ENCODE data around the gene ARAP2.
A peak's percentile ranks its signal among the peaks of the same experiment; 100 is the strongest.

The ARAP2 gene

GRCh38 chr4:36041340-36041739 is 203.0 kb downstream of the ARAP2 start:
- H3K36me3 ChIP-seq (replicated peaks; ENCODE audit: low read depth, low read length): peaks cover 13% of the 10 kb centered on the region
- no peak overlapping the region for H3K9ac ChIP-seq (ENCODE audit: low read length)
- no peaks in the 10 kb centered on the region for H3K9me3 ChIP-seq (ENCODE audit: insufficient read depth, low read length)
- H2AFZ ChIP-seq (ENCODE audit: low read depth, low read length): no peak overlapping the region
- H3K4me2 ChIP-seq (ENCODE audit: low read length): no peak overlapping the region
- no peak overlapping the region for H3K27ac ChIP-seq (ENCODE audit: low read length)
- no peaks in the 10 kb centered on the region for H3K27me3 ChIP-seq (ENCODE audit: low read depth, low read length)
- TF ChIP-seq, protein P1, sequence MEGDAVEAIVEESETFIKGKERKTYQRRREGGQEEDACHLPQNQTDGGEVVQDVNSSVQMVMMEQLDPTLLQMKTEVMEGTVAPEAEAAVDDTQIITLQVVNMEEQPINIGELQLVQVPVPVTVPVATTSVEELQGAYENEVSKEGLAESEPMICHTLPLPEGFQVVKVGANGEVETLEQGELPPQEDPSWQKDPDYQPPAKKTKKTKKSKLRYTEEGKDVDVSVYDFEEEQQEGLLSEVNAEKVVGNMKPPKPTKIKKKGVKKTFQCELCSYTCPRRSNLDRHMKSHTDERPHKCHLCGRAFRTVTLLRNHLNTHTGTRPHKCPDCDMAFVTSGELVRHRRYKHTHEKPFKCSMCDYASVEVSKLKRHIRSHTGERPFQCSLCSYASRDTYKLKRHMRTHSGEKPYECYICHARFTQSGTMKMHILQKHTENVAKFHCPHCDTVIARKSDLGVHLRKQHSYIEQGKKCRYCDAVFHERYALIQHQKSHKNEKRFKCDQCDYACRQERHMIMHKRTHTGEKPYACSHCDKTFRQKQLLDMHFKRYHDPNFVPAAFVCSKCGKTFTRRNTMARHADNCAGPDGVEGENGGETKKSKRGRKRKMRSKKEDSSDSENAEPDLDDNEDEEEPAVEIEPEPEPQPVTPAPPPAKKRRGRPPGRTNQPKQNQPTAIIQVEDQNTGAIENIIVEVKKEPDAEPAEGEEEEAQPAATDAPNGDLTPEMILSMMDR (IDR thresholded peaks at IDR 0.05; ENCODE audit: low read depth, low read length): no peak
- TF ChIP-seq EZH2phosphoT487 (IDR thresholded peaks at IDR 0.05; ENCODE audit: low read depth): no peak
- peaks cover 22% of the 10 kb centered on the region for H3K4me1 ChIP-seq (ENCODE audit: low read length)
- H4K20me1 ChIP-seq (ENCODE audit: insufficient read depth, low read length): no peaks in the 10 kb centered on the region
- H3K4me3 ChIP-seq (ENCODE audit: low read length): no peak overlapping the region
- H3K79me2 ChIP-seq (ENCODE audit: low read length): no peaks in the 10 kb centered on the region

- TF ChIP-seq, protein P1 (IDR thresholded peaks at IDR 0.05; ENCODE audit: low read depth, low read length): peak; percentile 22; the same call in 1 of the 2 replicates
- TF ChIP-seq EZH2phosphoT487 (IDR thresholded peaks at IDR 0.05; ENCODE audit: low read depth): no peak
- Histone ChIP-seq H3K9ac (ENCODE audit: low read length) (no peak overlapping the region), H3K27me3 (ENCODE audit: low read depth, low read length) (no peaks in the 10 kb centered on the region), H3K4me2 (ENCODE audit: low read length) (no peak overlapping the region), H2AFZ (ENCODE audit: low read depth, low read length) (no peak overlapping the region), H3K79me2 (ENCODE audit: low read length) (no peaks in the 10 kb centered on the region), H3K36me3 (replicated peaks; ENCODE audit: low read depth, low read length) (peaks cover 23% of the 10 kb centered on the region), H3K4me1 (ENCODE audit: low read length) (peaks cover 28% of the 10 kb centered on the region), H3K4me3 (ENCODE audit: low read length) (no peak overlapping the region), H4K20me1 (ENCODE audit: insufficient read depth, low read length) (no peaks in the 10 kb centered on the region), H3K9me3 (ENCODE audit: insufficient read depth, low read length) (no peaks in the 10 kb centered on the region), H3K27ac (ENCODE audit: low read length) (no peak overlapping the region)
These were observed 205.3 kb downstream of the ARAP2 start for GRCh38 chr4:36039026-36039425.

GRCh38 chr4:36038491-36038890 is 205.8 kb downstream of the ARAP2 start:
- TF ChIP-seq EZH2phosphoT487 (IDR thresholded peaks at IDR 0.05; ENCODE audit: low read depth): no peak
- TF ChIP-seq, protein P1 (IDR thresholded peaks at IDR 0.05; ENCODE audit: low read depth, low read length): no peak
- H3K4me1 ChIP-seq (ENCODE audit: low read length): peaks cover 28% of the 10 kb centered on the region
- H3K9ac ChIP-seq (ENCODE audit: low read length): no peak overlapping the region
- no peak overlapping the region for H3K27ac ChIP-seq (ENCODE audit: low read length)
- peaks cover 23% of the 10 kb centered on the region for H3K36me3 ChIP-seq (replicated peaks; ENCODE audit: low read depth, low read length)
- no peak overlapping the region for H2AFZ ChIP-seq (ENCODE audit: low read depth, low read length)
- no peaks in the 10 kb centered on the region for H4K20me1 ChIP-seq (ENCODE audit: insufficient read depth, low read length)
- no peak overlapping the region for H3K4me2 ChIP-seq (ENCODE audit: low read length)
- H3K9me3 ChIP-seq (ENCODE audit: insufficient read depth, low read length): no peaks in the 10 kb centered on the region
- no peaks in the 10 kb centered on the region for H3K79me2 ChIP-seq (ENCODE audit: low read length)
- H3K4me3 ChIP-seq (ENCODE audit: low read length): no peak overlapping the region
- no peaks in the 10 kb centered on the region for H3K27me3 ChIP-seq (ENCODE audit: low read depth, low read length)

DNA sequence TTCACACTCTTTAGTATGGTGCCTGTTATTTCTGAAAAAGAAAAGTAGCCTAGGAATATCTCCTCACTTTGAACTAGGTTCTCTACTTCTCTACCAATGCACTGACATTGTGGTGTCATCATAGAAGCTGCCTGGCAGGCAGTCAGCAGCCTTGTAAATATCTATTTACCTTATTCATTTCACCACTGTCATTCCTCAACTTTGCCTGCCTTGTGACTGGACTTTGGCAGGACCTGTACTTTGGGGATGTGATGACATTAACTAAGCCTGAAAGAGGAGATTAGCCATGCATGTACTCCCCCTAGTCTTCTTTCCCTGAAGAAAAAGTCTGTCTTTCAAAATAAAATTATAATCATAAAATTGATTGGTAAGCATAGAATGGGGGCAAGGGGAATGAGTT is 207.2 kb downstream of the ARAP2 start:
- peaks cover 23% of the 10 kb centered on the region for H3K36me3 ChIP-seq (replicated peaks; ENCODE audit: low read depth, low read length)
- H3K4me3 ChIP-seq (ENCODE audit: low read length): no peak overlapping the region
- H3K79me2 ChIP-seq (ENCODE audit: low read length): no peaks in the 10 kb centered on the region
- no peak overlapping the region for H3K9ac ChIP-seq (ENCODE audit: low read length)
- TF ChIP-seq, protein P1 (IDR thresholded peaks at IDR 0.05; ENCODE audit: low read depth, low read length): no peak
- no peak for TF ChIP-seq EZH2phosphoT487 (IDR thresholded peaks at IDR 0.05; ENCODE audit: low read depth)
- peaks cover 28% of the 10 kb centered on the region for H3K4me1 ChIP-seq (ENCODE audit: low read length)
- no peak overlapping the region for H3K4me2 ChIP-seq (ENCODE audit: low read length)
- no peaks in the 10 kb centered on the region for H3K27me3 ChIP-seq (ENCODE audit: low read depth, low read length)
- H3K27ac ChIP-seq (ENCODE audit: low read length): no peak overlapping the region
- H3K9me3 ChIP-seq (ENCODE audit: insufficient read depth, low read length): no peaks in the 10 kb centered on the region
- H4K20me1 ChIP-seq (ENCODE audit: insufficient read depth, low read length): no peaks in the 10 kb centered on the region
- no peak overlapping the region for H2AFZ ChIP-seq (ENCODE audit: low read depth, low read length)
